Adrenal gland (tissue), 5 donors: ENCODE measurements around the gene PIEZO2.

ENCODE experiments used
- CTCF ChIP-seq, 6 experiments: fragments of 450-650 bp in 4 of 6; fragments of 200-600 bp in 2 of 6; sonication (generic) in 1 of 6; IDR thresholded peaks; 1 replicate in 5 of 6; 2 replicates in 1 of 6; pipeline versions ENCODE4 v1.5.1 to v1.8.0; 2016 to 2021; ENCODE audit warnings: antibody characterized with exemption in 6 of 6, mild to moderate bottlenecking in 2 of 6, moderate library complexity in 1 of 6
- POLR2A ChIP-seq, 2 donors: fragments of 450-650 bp; IDR thresholded peaks; one replicate each; pipeline ENCODE4 v1.6.1; 2017; ENCODE audit warnings: antibody characterized with exemption in 2 of 2, mild to moderate bottlenecking in 2 of 2, moderate library complexity in 1 of 2
- donor health status: DM: no; HTN: no; CAD: no.

GRCh38 chr18:11176481-11176881, 27.1 kb upstream of the PIEZO2 start:
- no peak for TF ChIP-seq CTCF (IDR thresholded peaks at IDR 0.05)
- no peak for TF ChIP-seq POLR2A (IDR thresholded peaks at IDR 0.05)
